HG03175 (cell line): ENCODE results near the gene TFB2M.

ENCODE experiments used
- ATAC-seq: cut with Tn5 transposase; IDR thresholded peaks from one replicate; pipeline ENCODE4 v1.9.1; 2021; ENCODE audit warnings: mild to moderate bottlenecking, moderate library complexity; ENCODE audit not compliant: unreplicated experiment

The TFB2M gene

GRCh38 chr1:246515390-246516005 lies 50.6 kb downstream of the TFB2M start:
- ATAC-seq: no peak

- no peak for ATAC-seq
Measured at GRCh38 chr1:246513619-246514343, 52.3 kb downstream of the TFB2M start.

GRCh38 chr1:246513041-246513440 lies 53.0 kb downstream of the TFB2M start:
- no peak for ATAC-seq

- ATAC-seq: no peak
Measured at GRCh38 chr1:246512635-246513034, 53.4 kb downstream of the TFB2M start.

- no peak for ATAC-seq
Measured at GRCh38 chr1:246512230-246512629, 53.8 kb downstream of the TFB2M start.

- ATAC-seq: no peak
Measured at GRCh38 chr1:246511203-246511602, 54.9 kb downstream of the TFB2M start.

GRCh38 chr1:246510147-246511030 lies 55.7 kb downstream of the TFB2M start:
- no peak for ATAC-seq

GRCh38 chr1:246508897-246509688 lies 57.0 kb downstream of the TFB2M start:
- ATAC-seq: no peak

- peak; percentile 90 for ATAC-seq
Measured at GRCh38 chr1:246506674-246507481, 59.2 kb downstream of the TFB2M start, which contains the start of gene SMYD3. Gene SMYD3 (minus strand): TSS chr1:246507279.

GRCh38 chr1:246506367-246506673 lies 59.7 kb downstream of the TFB2M start:
- ATAC-seq: peak; percentile 2

GRCh38 chr1:246503341-246503740 lies 62.7 kb downstream of the TFB2M start:
- ATAC-seq: no peak

GRCh38 chr1:246497331-246497915 lies 68.6 kb downstream of the TFB2M start:
- peak; percentile 77 for ATAC-seq

GRCh38 chr1:246492611-246493245 lies 73.3 kb downstream of the TFB2M start:
- ATAC-seq: no peak

- no peak for ATAC-seq
Measured at GRCh38 chr1:246491551-246492053, 74.5 kb downstream of the TFB2M start.
